Liver (tissue), 5 donors: ENCODE data around the gene PMCH. TPM values are rescaled to one million over a fixed set of nuclear protein-coding genes. Genes with fewer than 3 reads are reported as not detected.

Experiments
- polyA plus RNA-seq, 2 donors: library from polyadenylated mRNA; stranded (reverse) in 1 of 2; unstranded in 1 of 2; fragments of 200-250 nt in 1 of 2; fragments of >200 nt in 1 of 2; fragmentation: Nextera tagmentation in 1 of 2; extraction: Ambion mirVana in 1 of 2; gene quantifications; one replicate each; pipeline versions ENCODE4 v1.2.1 to v1.2.3, GENCODE V29; 2013 to 2015
- small RNA-seq: library from RNA; depleted of rRNA; stranded (forward); fragments of <200 nt; gene quantifications from one replicate; pipeline ENCODE3, GENCODE V24; 2014
- total RNA-seq, 2 donors: library from RNA; depleted of rRNA; stranded (reverse); fragments of >200 nt; gene quantifications; one replicate each; pipeline ENCODE4 v1.2.3, GENCODE V29; 2014
- donor health status: healthy.
- donor health status: healthy.
- donor health status: healthy.

Gene PMCH
- total and polyA plus RNA-seq, 4 donors, result not detected

Small RNA genes within 50 kb of the gene (small RNA-seq; reads per million reads assigned to genes)
- gene RN7SL793P, result not detected

Other genes with a start within 250 kb of the PMCH start
- gene WASHC3, start 135.8 kb downstream of the PMCH start, total RNA-seq, result 10 to 100 TPM; 22.4 to 25.3 TPM
- gene WASHC3, start 135.8 kb downstream of the PMCH start, polyA plus RNA-seq, result 10 to 100 TPM; 26.4 to 51.4 TPM
- 10 to 100 TPM in 1 of 2 donors, 1 to 10 TPM in 1; 8.2 to 24.5 TPM for gene NUP37, start 77.7 kb downstream of the PMCH start, total RNA-seq
- 1 to 10 TPM; 7.3 to 8.8 TPM for gene NUP37, start 77.7 kb downstream of the PMCH start, polyA plus RNA-seq
- gene PARPBP, start 77.7 kb downstream of the PMCH start, total RNA-seq, result 10 to 100 TPM in 1 of 2 donors, under 1 TPM in 1; 0.33 to 24.9 TPM
- under 1 TPM; 0.32 to 0.87 TPM for gene PARPBP, start 77.7 kb downstream of the PMCH start, polyA plus RNA-seq